NCI-H146 (cell line): ENCODE data around the gene CCDC92.
"Not testable (repeated sequence)": the region's sequence is repeated elsewhere in the genome, so short reads cannot be mapped to it uniquely, and the experiment has no call there.

Source experiments
- DNase-seq: peaks from one replicate; lab custom pipeline; 2025; lab: John Stamatoyannopoulos, UW

CCDC92 gene

DNA sequence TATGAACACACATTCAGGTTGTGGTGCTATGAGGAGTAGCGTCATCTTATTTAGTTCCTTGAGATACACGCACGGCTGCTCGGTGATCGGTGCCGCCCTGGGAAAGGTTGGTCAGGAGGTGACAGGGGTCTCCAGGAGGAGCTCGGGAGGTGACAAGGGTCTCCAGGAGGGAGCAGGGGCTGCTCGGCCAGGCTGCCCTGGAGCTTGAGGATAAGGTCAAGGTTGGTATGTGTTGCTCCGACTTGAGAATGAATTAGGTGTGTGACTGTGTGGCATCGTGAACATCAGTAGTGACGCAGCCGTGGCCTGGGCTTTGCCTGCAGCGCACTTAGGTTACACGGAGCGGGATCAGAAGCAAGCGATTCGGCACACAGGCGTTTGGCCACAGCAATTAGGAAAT lies 36.2 kb downstream of the CCDC92 start:
- no peak for DNase-seq

DNA sequence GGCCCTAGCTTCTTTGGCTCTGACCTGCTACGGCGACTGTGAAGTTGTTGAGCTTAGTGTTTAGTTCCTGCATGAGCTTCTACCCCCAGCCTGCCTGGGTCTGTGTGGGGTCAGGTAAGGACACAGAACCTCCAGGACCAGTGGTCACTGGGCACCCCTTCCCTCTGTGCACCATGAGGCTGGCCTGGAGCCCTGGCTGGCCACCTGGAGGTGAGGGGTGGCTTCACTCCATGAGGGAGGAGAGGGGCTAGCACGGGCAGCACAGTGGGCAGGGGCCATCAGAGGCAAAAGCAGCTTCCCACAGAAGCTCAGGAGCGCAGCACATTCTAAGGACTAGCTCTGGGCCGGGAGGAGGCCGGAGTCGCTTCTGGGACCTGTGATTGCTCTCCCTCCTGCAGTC lies 36.7 kb downstream of the CCDC92 start:
- DNase-seq, result no peak

GRCh38 chr12:123934829-123935228 lies 37.8 kb downstream of the CCDC92 start:
- DNase-seq, result no peak

DNA sequence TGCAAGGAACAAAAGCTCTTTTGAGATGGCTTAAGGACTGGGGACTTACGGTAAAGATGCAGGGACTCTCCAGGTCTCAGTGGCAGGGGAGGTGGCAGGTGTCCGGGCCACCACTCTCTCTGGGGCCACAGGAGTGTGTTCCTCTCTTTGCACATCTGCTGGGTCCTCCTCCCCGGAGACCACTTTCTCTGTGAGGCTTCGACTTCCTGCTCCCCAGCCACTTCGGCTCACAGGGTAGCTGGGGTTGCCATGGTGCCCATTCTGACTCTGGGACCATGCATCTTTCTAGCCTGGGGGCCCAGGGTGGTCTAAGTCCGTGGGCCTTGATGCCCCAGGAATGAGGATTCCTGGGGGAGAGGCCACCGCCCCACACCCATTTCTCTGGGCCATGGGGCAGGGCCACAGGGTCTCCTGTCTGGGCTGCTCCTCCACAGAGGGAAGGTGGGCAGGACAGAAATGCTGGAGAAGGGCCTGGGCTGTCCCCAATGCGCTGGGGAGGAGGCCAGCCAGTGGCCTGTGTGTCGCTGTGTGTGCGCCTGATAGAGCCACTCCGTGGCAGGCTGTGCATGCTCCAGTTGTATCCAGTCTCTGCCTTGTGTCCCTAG lies 38.5 kb downstream of the CCDC92 start:
- DNase-seq, result no peak

- DNase-seq, result no peak
Observed at GRCh38 chr12:123933214-123933613, 39.4 kb downstream of the CCDC92 start.

- DNase-seq, result no peak
Observed at GRCh38 chr12:123931686-123932321, 40.8 kb downstream of the CCDC92 start.

GRCh38 chr12:123929946-123930583 lies 42.6 kb downstream of the CCDC92 start:
- DNase-seq, result no peak

GRCh38 chr12:123928897-123929296 lies 43.7 kb downstream of the CCDC92 start:
- no peak for DNase-seq

- DNase-seq, result peak; percentile 54
Observed at GRCh38 chr12:123928274-123928865, 44.3 kb downstream of the CCDC92 start.

DNA sequence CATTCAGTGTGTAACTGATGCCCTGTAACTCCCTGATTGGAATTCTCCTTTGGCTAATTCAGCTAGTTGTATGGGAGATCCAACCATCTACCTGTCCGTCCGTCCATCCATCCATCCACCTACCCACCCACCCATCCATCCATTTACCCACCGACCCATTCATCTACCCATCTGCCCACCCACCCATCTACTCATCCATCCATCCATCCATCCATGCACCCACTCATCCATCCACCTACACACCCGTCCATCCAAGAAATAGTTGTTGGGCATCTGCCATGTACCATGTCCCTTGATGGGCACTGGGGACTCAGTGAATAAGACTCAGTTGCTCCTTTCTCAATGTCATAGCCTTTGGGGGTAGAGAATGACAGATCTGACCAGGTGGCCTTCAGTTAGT lies 48.1 kb downstream of the CCDC92 start:
- DNase-seq, result no peak

DNA sequence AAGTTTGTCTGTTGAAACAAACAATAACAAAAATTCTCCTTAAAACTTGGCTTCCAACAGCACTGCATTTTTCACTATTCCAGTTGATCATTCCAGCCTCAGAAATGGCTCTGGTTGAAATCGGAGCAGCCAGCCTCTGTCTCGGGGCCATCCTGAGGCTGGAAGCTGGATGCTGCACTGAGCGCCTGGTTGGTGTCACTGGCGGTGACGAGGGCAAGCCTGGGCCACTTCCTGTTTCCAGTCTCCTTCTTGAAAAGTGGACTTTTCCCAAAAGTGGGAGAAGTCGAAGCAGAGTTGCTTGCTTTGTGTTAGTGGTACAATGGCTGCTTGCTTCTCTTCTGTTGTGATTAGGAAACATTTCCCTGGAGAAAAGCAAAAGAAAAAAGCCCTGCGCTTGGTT lies 48.7 kb downstream of the CCDC92 start:
- no peak for DNase-seq

DNA sequence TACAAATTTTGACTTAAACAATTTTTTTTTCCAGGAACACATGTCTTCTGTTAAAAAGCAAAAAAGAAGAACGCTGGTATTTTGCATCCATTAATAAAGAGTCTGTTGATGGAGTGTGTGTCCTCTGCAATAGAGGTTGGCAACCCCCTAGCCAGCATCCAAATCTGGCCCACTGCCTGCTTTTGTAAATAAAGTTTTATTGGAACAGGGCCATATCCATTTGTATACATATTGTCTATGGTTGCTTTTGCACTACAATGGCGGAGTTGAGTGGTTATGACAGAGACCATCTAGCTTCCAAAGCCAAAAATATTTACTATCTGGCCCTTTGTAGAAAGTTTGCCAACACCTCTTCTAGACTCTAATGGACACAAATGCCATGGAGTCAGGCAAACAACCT lies 49.6 kb downstream of the CCDC92 start:
- no peak for DNase-seq

- no peak for DNase-seq
Observed at GRCh38 chr12:123919980-123920360, 52.7 kb downstream of the CCDC92 start.

DNA sequence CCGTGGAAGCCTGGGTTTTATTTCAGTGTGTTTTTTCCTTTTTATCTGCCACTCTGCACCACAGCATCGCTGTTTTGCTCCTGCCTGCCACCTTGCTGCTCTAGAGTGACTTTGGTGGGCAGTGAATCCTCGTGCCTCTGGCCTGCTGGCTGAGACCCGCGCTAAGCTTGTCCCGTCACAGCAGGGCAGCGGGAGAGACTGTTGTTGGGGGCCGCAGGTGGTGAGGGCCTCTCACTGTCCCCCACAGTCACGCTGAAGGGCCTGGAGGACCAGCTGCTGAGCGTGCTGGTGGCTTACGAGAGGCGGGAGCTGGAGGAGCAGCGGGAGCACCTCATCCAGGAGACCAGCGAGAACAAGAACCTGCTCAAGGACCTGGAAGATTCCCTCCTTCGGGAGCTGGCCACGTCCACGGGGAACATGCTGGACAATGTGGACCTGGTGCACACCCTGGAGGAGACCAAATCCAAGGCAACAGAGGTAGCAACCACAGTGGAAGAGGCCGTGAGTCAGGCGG lies 55.2 kb downstream of the CCDC92 start:
- no peak for DNase-seq

GRCh38 chr12:123916729-123917128 lies 55.9 kb downstream of the CCDC92 start:
- no peak for DNase-seq

- DNase-seq, result no peak
Observed at GRCh38 chr12:123914726-123915333, 57.8 kb downstream of the CCDC92 start.

GRCh38 chr12:123912415-123913380 lies 59.9 kb downstream of the CCDC92 start:
- DNase-seq, result peak; percentile 50

- DNase-seq, result not testable (repeated sequence)
Observed at GRCh38 chr12:123911672-123912409, 60.8 kb downstream of the CCDC92 start.

- DNase-seq, result no peak
Observed at GRCh38 chr12:123910761-123911193, 61.9 kb downstream of the CCDC92 start.

DNA sequence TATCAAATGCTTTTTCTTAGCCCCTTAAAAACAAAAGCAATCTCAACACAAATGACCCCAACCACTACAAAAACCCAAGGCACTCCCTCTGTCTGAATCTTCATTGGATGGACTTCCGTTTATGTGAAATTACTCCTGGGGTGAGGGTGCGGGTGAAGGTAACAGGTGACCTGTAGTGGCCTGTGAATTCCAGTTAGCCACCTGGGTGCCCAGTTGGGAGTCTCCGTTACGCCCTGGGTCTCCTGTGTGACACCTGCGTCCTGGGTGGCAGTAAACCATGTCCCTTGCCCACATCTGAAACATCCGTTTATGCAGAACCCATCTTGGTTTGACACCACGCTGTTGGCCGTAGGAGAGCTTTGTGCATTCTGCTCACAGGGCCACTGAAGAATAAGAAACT lies 62.6 kb downstream of the CCDC92 start:
- peak; percentile 8 for DNase-seq
